ENCODE measurements around the gene COL21A1.

COL21A1 gene

GRCh38 chr6:56037601-56038000, 209.8 kb downstream of the COL21A1 start:
- H2AFZ ChIP-seq (ENCODE audit: low read depth): no peak overlapping the region
- no peaks in the 10 kb centered on the region for H3K36me3 ChIP-seq (ENCODE audit: insufficient read depth)
- H3K27ac ChIP-seq: no peak overlapping the region
- no peak overlapping the region for H3K4me2 ChIP-seq
- TF ChIP-seq CTCF (conservative IDR thresholded peaks at IDR 0.05; ENCODE audit: low read depth, low read length): no peak
- no peak overlapping the region for H3K4me3 ChIP-seq (IDR thresholded peaks at IDR 0.05; ENCODE audit: insufficient read depth, low read depth, low read length)
- no peaks in the 10 kb centered on the region for H3K27me3 ChIP-seq (ENCODE audit: insufficient read depth, low read depth)
- no peaks in the 10 kb centered on the region for H3K79me2 ChIP-seq (ENCODE audit: insufficient read depth, low read depth)
- H4K20me1 ChIP-seq (ENCODE audit: insufficient read depth): no peaks in the 10 kb centered on the region
- H3K9ac ChIP-seq: no peak overlapping the region
- H3K4me1 ChIP-seq (ENCODE audit: low read depth, poor library complexity, severe bottlenecking): peaks cover 11% of the 10 kb centered on the region

- Histone ChIP-seq H3K36me3 (ENCODE audit: insufficient read depth) (no peaks in the 10 kb centered on the region), H3K4me3 (IDR thresholded peaks at IDR 0.05; ENCODE audit: insufficient read depth, low read depth, low read length) (no peak overlapping the region), H3K4me2 (no peak overlapping the region), H3K27me3 (ENCODE audit: insufficient read depth, low read depth) (no peaks in the 10 kb centered on the region), H3K4me1 (ENCODE audit: low read depth, poor library complexity, severe bottlenecking) (peaks cover 11% of the 10 kb centered on the region), H4K20me1 (ENCODE audit: insufficient read depth) (no peaks in the 10 kb centered on the region), H2AFZ (ENCODE audit: low read depth) (no peak overlapping the region), H3K79me2 (ENCODE audit: insufficient read depth, low read depth) (no peaks in the 10 kb centered on the region), H3K9ac (no peak overlapping the region), H3K27ac (no peak overlapping the region)
- no peak for TF ChIP-seq CTCF (conservative IDR thresholded peaks at IDR 0.05; ENCODE audit: low read depth, low read length)
Observed at GRCh38 chr6:56036916-56037600, 210.3 kb downstream of the COL21A1 start.

GRCh38 chr6:56033401-56033800, 214.0 kb downstream of the COL21A1 start:
- Histone ChIP-seq H3K27ac (no peak overlapping the region), H3K27me3 (ENCODE audit: insufficient read depth, low read depth) (no peaks in the 10 kb centered on the region), H3K4me2 (no peak overlapping the region), H3K36me3 (ENCODE audit: insufficient read depth) (no peaks in the 10 kb centered on the region), H3K4me3 (IDR thresholded peaks at IDR 0.05; ENCODE audit: insufficient read depth, low read depth, low read length) (no peak overlapping the region), H3K9ac (no peak overlapping the region), H4K20me1 (ENCODE audit: insufficient read depth) (no peaks in the 10 kb centered on the region), H2AFZ (ENCODE audit: low read depth) (no peak overlapping the region), H3K4me1 (ENCODE audit: low read depth, poor library complexity, severe bottlenecking) (no peaks in the 10 kb centered on the region), H3K79me2 (ENCODE audit: insufficient read depth, low read depth) (no peaks in the 10 kb centered on the region)
- TF ChIP-seq CTCF (conservative IDR thresholded peaks at IDR 0.05; ENCODE audit: low read depth, low read length): no peak

GRCh38 chr6:56032715-56033260, 214.6 kb downstream of the COL21A1 start:
- no peak overlapping the region for H3K27ac ChIP-seq
- TF ChIP-seq CTCF (conservative IDR thresholded peaks at IDR 0.05; ENCODE audit: low read depth, low read length): no peak
- H3K4me3 ChIP-seq (IDR thresholded peaks at IDR 0.05; ENCODE audit: insufficient read depth, low read depth, low read length): no peak overlapping the region
- no peaks in the 10 kb centered on the region for H4K20me1 ChIP-seq (ENCODE audit: insufficient read depth)
- H3K27me3 ChIP-seq (ENCODE audit: insufficient read depth, low read depth): no peaks in the 10 kb centered on the region
- H3K4me1 ChIP-seq (ENCODE audit: low read depth, poor library complexity, severe bottlenecking): no peaks in the 10 kb centered on the region
- no peak overlapping the region for H2AFZ ChIP-seq (ENCODE audit: low read depth)
- H3K4me2 ChIP-seq: no peak overlapping the region
- H3K9ac ChIP-seq: no peak overlapping the region
- H3K79me2 ChIP-seq (ENCODE audit: insufficient read depth, low read depth): no peaks in the 10 kb centered on the region
- no peaks in the 10 kb centered on the region for H3K36me3 ChIP-seq (ENCODE audit: insufficient read depth)

Data from KMS-11 (cell line).